Pons (tissue), 1 donor: ENCODE results near the gene ATP6AP2.

Experiments
- DNase-seq: peaks from one replicate; pipeline ENCODE4 v3.0.0-alpha.2; 2016; ENCODE audit warnings: low spot score

Gene ATP6AP2

DNA sequence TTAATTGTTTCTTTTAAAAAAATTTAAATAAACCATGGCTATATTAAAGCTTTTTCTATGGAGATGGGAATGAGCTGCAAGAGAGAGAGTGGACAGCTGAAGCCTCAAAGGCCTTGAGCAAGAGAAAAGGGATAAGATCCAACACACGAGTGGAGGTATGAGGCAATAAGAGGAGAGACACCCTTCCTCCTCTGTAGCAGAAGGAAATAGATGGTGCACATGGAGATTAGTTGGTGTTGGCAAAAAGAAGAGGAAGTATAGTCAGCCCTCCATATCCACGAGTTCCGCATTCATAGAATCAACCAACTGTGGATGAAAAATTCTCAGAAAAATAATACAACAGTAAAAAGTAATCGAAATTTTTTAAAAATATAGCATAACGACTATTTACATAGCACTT, 63.4 kb downstream of the ATP6AP2 start:
- DNase-seq, result peak; percentile 73

DNA sequence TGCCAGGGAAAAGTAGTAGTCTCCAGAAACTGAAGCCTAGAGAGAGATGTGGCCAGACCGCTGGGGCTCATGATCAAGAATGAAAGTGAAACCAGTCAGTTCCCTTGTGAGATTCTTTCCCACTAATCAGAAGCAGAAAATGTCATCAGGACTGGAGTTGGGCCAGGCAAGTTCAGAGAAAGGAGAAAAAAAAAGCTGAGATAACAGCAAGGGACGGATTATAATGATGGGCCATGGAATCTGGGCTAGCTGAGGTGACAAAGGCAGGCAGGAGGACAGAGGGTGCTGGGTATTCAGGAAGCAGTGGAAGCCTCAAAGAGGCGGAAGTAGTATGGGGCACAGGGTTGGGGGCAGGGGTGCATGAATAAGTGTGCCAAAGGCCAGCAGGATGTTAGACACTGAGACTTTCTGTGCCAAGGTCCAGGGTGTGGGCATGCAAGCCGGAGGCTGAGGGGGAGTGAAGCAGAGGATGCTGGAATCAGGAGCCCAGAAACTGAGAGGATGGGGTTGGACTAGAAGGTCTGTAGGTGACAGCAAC, 64.1 kb downstream of the ATP6AP2 start:
- DNase-seq, result peak; percentile 79

DNA sequence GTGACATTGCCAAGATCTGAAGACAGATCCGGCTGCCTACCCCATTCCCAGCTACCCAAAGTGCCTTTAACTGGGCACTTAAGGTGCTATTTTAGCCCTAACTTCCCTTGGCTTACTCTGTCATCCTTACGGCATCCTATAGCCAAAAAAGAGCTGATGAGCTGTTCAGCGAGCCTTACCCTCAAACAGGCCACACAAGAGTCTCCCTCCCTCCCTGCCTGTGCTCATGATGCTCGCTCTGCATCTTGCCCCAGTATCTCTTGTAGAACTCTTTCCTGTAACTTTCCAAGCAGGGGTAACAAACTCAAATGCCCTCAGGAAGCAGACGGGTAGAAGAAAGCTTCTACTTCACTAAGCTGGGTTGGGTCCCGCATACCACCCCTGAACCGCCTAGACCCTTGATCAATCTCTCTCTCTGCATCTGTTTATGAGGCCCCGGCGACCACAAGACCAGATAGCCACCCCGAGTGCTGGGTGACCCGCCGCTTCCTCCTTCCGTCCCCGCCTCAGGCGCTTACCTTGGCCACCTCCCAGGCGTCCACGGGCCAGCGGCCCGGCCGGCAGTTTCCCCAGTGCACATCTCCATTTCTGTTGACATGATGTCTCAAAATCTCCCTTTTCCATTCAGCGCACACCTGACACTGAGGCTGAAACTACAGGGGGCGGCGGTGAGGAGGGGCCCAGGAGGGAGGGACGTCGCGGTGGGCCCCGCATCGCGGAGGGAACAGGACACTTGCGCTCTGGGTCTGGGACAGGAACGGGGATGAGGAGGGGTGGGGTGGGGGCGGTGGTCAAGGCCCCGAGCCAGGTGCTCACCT, 65.9 kb downstream of the ATP6AP2 start:
- no peak for DNase-seq

DNA sequence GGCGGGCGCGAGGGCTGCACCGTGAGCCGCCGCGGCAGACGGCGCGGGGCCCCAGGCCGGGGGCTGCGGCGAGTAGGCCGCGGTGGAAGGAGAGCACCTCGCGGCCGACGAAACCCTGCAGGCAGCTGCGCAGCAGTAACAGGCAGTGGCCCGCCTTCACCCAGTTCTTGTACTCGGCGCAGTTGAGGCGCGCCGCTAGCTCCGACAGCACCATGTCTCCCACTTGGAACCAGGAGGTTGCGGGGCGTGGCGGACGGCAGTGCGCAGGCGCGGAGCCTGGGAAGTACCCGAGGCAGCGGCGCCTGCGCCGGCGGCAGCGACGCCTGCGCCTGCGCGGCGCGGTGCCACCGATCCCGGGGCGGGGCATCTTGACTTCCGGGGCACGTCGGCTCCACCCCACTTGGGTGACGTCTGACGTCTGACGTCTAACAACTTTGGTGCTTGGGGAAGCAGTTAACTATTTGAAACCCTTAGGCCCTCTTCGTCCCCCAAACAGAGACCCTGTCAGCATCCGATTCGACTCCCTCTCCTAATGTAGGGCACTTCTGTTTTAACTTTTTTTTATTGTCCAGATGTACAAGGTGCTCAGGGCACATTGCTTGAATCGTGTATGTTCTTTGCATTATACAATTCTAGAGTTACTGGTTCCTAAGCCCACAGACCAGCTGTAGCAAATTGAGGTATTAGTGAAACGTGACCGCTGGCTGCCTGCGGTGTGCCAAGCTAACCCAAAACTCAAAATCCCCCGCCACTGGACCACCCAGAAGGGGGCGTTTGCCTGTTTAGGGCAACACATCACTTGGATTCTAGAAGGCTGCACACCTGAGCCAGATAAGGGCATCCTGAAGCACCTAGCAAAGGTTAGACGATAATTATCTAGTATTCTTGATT, 66.8 kb downstream of the ATP6AP2 start, which contains the start of gene CXorf38:
Gene CXorf38, minus strand, starts transcription at position 255 of the 891 bp plus-strand sequence. Its CDS starts 41 bp downstream, at position 214.
- DNase-seq, result peak; percentile 87

DNA sequence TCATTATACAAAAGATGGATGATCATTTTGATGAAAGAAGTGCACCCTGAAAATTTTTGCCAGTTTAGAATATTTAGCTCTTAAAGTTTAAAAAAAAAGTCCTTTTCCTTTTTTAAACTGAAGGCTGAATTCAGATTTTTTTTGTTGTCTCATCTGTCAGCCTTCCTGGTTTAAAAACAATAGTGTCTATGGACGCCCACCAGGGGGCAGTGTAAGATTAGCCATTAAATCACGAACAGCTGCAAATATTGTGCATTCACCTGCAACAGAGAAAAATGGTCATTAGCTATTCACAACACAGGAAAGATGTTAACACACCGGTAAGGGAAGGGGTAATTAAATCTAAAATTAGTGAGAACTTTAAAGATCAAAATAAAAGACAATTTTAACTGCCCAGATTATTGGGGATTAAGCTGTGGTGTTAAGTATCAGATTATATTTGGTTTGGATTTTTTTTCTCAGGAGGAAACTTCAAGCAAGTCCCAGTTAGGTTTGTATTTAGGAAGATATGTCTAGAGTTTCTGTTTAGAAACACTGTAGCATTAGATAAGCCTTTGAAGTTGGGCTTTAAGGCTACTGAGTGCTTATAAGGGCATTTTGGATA, 71.0 kb downstream of the ATP6AP2 start:
- peak; percentile 65 for DNase-seq

DNA sequence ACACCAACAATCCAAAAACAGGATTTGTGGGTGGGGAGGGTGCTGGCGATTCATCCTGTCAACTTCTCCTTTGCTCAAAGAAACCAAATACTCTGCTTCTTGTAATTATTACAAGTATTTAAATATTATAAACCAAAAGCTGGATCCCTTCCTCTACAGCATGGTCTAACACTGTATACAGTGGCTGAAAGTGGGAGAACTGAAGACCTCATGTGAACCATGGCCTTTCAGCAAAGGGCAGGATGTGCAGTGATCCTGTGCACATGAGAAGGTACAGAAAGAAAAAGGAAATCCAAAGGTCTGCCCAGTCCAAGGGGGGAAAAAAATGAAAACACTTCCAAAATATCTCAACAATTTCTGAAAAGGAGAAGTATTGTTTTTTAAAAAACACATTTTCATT, 71.9 kb downstream of the ATP6AP2 start:
- DNase-seq, result no peak

DNA sequence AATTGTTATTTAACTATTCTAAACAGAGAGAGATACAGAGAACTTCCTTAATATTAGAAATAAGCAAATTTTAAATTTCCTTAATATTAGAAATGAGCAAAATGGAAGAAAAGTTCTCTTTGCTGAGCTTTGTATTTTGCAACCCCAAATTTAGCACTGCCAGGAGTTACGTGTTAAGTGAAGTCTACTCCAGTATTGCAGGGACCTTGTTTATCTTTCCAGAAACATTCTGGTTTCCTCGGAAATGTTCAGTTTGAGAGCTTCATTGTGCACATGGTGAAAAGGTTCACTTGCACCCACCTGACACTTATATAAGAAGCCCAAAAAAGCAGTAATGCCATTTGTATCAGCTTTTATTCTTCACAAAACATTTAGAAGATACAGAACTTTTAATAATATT, 72.8 kb downstream of the ATP6AP2 start:
- DNase-seq, result no peak
